ENCODE data around the gene CPVL.

CPVL gene

GRCh38 chr7:29053105-29053872, 93.0 kb downstream of the CPVL start:
- H3K4me3 ChIP-seq (ENCODE audit: low read length), result no peak overlapping the region
- H3K36me3 ChIP-seq (ENCODE audit: control insufficient read depth, insufficient read depth, low read length), result no peaks in the 10 kb centered on the region
- H3K4me1 ChIP-seq (ENCODE audit: control insufficient read depth, insufficient read depth, low read length), result no peaks in the 10 kb centered on the region
- H3K9me3 ChIP-seq (ENCODE audit: control insufficient read depth, insufficient read depth, low read length), result no peaks in the 10 kb centered on the region
- no peaks in the 10 kb centered on the region for H3K27me3 ChIP-seq (ENCODE audit: control insufficient read depth, insufficient read depth, low read length)
- no peak for DNase-seq (ENCODE audit: low read depth, low spot score)
- no peak overlapping the region for H3K27ac ChIP-seq (ENCODE audit: low read length)

- no peak for DNase-seq (ENCODE audit: low read depth, low spot score)
- Histone ChIP-seq H3K27ac (ENCODE audit: low read length) (no peak overlapping the region), H3K36me3 (ENCODE audit: control insufficient read depth, insufficient read depth, low read length) (no peaks in the 10 kb centered on the region), H3K9me3 (ENCODE audit: control insufficient read depth, insufficient read depth, low read length) (no peaks in the 10 kb centered on the region), H3K27me3 (ENCODE audit: control insufficient read depth, insufficient read depth, low read length) (no peaks in the 10 kb centered on the region), H3K4me1 (ENCODE audit: control insufficient read depth, insufficient read depth, low read length) (peaks cover 2% of the 10 kb centered on the region; the same call in 1 of the 2 replicates), H3K4me3 (ENCODE audit: low read length) (no peak overlapping the region)
- WGBS (ENCODE audit: insufficient coverage, insufficient read length), result no CpG with 5 or more reads among the region's 2 CpGs
Observed at GRCh38 chr7:29046978-29047377, 99.4 kb downstream of the CPVL start.

GRCh38 chr7:29045258-29046086, 100.9 kb downstream of the CPVL start:
- Histone ChIP-seq H3K4me1 (ENCODE audit: control insufficient read depth, insufficient read depth, low read length) (peaks cover 2% of the 10 kb centered on the region; the same call in 1 of the 2 replicates), H3K4me3 (ENCODE audit: low read length) (no peak overlapping the region), H3K27me3 (ENCODE audit: control insufficient read depth, insufficient read depth, low read length) (no peaks in the 10 kb centered on the region), H3K36me3 (ENCODE audit: control insufficient read depth, insufficient read depth, low read length) (no peaks in the 10 kb centered on the region), H3K27ac (ENCODE audit: low read length) (no peak overlapping the region), H3K9me3 (ENCODE audit: control insufficient read depth, insufficient read depth, low read length) (no peaks in the 10 kb centered on the region)
- no CpG with 5 or more reads among the region's 4 CpGs for WGBS (ENCODE audit: insufficient coverage, insufficient read length)
- DNase-seq (ENCODE audit: low read depth, low spot score), result no peak

- no CpG with 5 or more reads among the region's 5 CpGs for WGBS (ENCODE audit: insufficient coverage, insufficient read length)
- no peaks in the 10 kb centered on the region for H3K9me3 ChIP-seq (ENCODE audit: control insufficient read depth, insufficient read depth, low read length)
- no peaks in the 10 kb centered on the region for H3K36me3 ChIP-seq (ENCODE audit: control insufficient read depth, insufficient read depth, low read length)
- H3K4me1 ChIP-seq (ENCODE audit: control insufficient read depth, insufficient read depth, low read length), result peaks cover 2% of the 10 kb centered on the region; the same call in 1 of the 2 replicates
- no peaks in the 10 kb centered on the region for H3K27me3 ChIP-seq (ENCODE audit: control insufficient read depth, insufficient read depth, low read length)
- H3K27ac ChIP-seq (ENCODE audit: low read length), result no peak overlapping the region
- no peak for DNase-seq (ENCODE audit: low read depth, low spot score)
- no peak overlapping the region for H3K4me3 ChIP-seq (ENCODE audit: low read length)
Observed at GRCh38 chr7:29044554-29044953, 101.8 kb downstream of the CPVL start.

GRCh38 chr7:29043576-29043975, 102.8 kb downstream of the CPVL start:
- Histone ChIP-seq H3K27ac (ENCODE audit: low read length) (no peak overlapping the region), H3K27me3 (ENCODE audit: control insufficient read depth, insufficient read depth, low read length) (no peaks in the 10 kb centered on the region), H3K36me3 (ENCODE audit: control insufficient read depth, insufficient read depth, low read length) (no peaks in the 10 kb centered on the region), H3K9me3 (ENCODE audit: control insufficient read depth, insufficient read depth, low read length) (no peaks in the 10 kb centered on the region), H3K4me1 (ENCODE audit: control insufficient read depth, insufficient read depth, low read length) (peaks cover 2% of the 10 kb centered on the region; the same call in 1 of the 2 replicates), H3K4me3 (ENCODE audit: low read length) (no peak overlapping the region)
- WGBS (ENCODE audit: insufficient coverage, insufficient read length), result no CpG with 5 or more reads among the region's 5 CpGs
- no peak for DNase-seq (ENCODE audit: low read depth, low spot score)

GRCh38 chr7:29042824-29043231, 103.5 kb downstream of the CPVL start:
- Histone ChIP-seq H3K27me3 (ENCODE audit: control insufficient read depth, insufficient read depth, low read length) (no peaks in the 10 kb centered on the region), H3K4me1 (ENCODE audit: control insufficient read depth, insufficient read depth, low read length) (peaks cover 2% of the 10 kb centered on the region; the same call in 1 of the 2 replicates), H3K9me3 (ENCODE audit: control insufficient read depth, insufficient read depth, low read length) (no peaks in the 10 kb centered on the region), H3K4me3 (ENCODE audit: low read length) (no peak overlapping the region), H3K27ac (ENCODE audit: low read length) (no peak overlapping the region), H3K36me3 (ENCODE audit: control insufficient read depth, insufficient read depth, low read length) (no peaks in the 10 kb centered on the region)
- WGBS (ENCODE audit: insufficient coverage, insufficient read length), result no CpG with 5 or more reads among the region's 4 CpGs
- no peak for DNase-seq (ENCODE audit: low read depth, low spot score)

- no CpG with 5 or more reads among the region's 4 CpGs for WGBS (ENCODE audit: insufficient coverage, insufficient read length)
- Histone ChIP-seq H3K27me3 (ENCODE audit: control insufficient read depth, insufficient read depth, low read length) (no peaks in the 10 kb centered on the region), H3K4me3 (ENCODE audit: low read length) (no peak overlapping the region), H3K9me3 (ENCODE audit: control insufficient read depth, insufficient read depth, low read length) (no peaks in the 10 kb centered on the region), H3K36me3 (ENCODE audit: control insufficient read depth, insufficient read depth, low read length) (no peaks in the 10 kb centered on the region), H3K4me1 (ENCODE audit: control insufficient read depth, insufficient read depth, low read length) (peaks cover 2% of the 10 kb centered on the region; the same call in 1 of the 2 replicates), H3K27ac (ENCODE audit: low read length) (no peak overlapping the region)
- no peak for DNase-seq (ENCODE audit: low read depth, low spot score)
Observed at GRCh38 chr7:29041991-29042390, 104.3 kb downstream of the CPVL start.

- Histone ChIP-seq H3K4me3 (ENCODE audit: low read length) (no peak overlapping the region), H3K27me3 (ENCODE audit: control insufficient read depth, insufficient read depth, low read length) (no peaks in the 10 kb centered on the region), H3K4me1 (ENCODE audit: control insufficient read depth, insufficient read depth, low read length) (peaks cover 2% of the 10 kb centered on the region; the same call in 1 of the 2 replicates), H3K36me3 (ENCODE audit: control insufficient read depth, insufficient read depth, low read length) (no peaks in the 10 kb centered on the region), H3K9me3 (ENCODE audit: control insufficient read depth, insufficient read depth, low read length) (no peaks in the 10 kb centered on the region), H3K27ac (ENCODE audit: low read length) (no peak overlapping the region)
- DNase-seq (ENCODE audit: low read depth, low spot score), result no peak
- WGBS (ENCODE audit: insufficient coverage, insufficient read length), result no CpG with 5 or more reads among the region's 2 CpGs
Observed at GRCh38 chr7:29040579-29040925, 105.8 kb downstream of the CPVL start.

GRCh38 chr7:29039821-29040578, 106.3 kb downstream of the CPVL start:
- DNase-seq (ENCODE audit: low read depth, low spot score), result no peak
- Histone ChIP-seq H3K4me1 (ENCODE audit: control insufficient read depth, insufficient read depth, low read length) (peaks cover 2% of the 10 kb centered on the region; the same call in 1 of the 2 replicates), H3K4me3 (ENCODE audit: low read length) (no peak overlapping the region), H3K27me3 (ENCODE audit: control insufficient read depth, insufficient read depth, low read length) (no peaks in the 10 kb centered on the region), H3K36me3 (ENCODE audit: control insufficient read depth, insufficient read depth, low read length) (no peaks in the 10 kb centered on the region), H3K9me3 (ENCODE audit: control insufficient read depth, insufficient read depth, low read length) (no peaks in the 10 kb centered on the region), H3K27ac (ENCODE audit: low read length) (no peak overlapping the region)
- WGBS (ENCODE audit: insufficient coverage, insufficient read length), result no CpG with 5 or more reads among the region's 2 CpGs

- H3K27me3 ChIP-seq (ENCODE audit: control insufficient read depth, insufficient read depth, low read length), result no peaks in the 10 kb centered on the region
- H3K9me3 ChIP-seq (ENCODE audit: control insufficient read depth, insufficient read depth, low read length), result no peaks in the 10 kb centered on the region
- no peak overlapping the region for H3K4me3 ChIP-seq (ENCODE audit: low read length)
- DNase-seq (ENCODE audit: low read depth, low spot score), result no peak
- no peak overlapping the region for H3K27ac ChIP-seq (ENCODE audit: low read length)
- H3K4me1 ChIP-seq (ENCODE audit: control insufficient read depth, insufficient read depth, low read length), result peaks cover 2% of the 10 kb centered on the region; the same call in 1 of the 2 replicates
- WGBS (ENCODE audit: insufficient coverage, insufficient read length), result no CpG with 5 or more reads among the region's 2 CpGs
- no peaks in the 10 kb centered on the region for H3K36me3 ChIP-seq (ENCODE audit: control insufficient read depth, insufficient read depth, low read length)
Observed at GRCh38 chr7:29038463-29038862, 107.9 kb downstream of the CPVL start.
